Keratinocyte (primary cell): ENCODE data around the gene PDCD6IP. TPM values are rescaled to one million over a fixed set of nuclear protein-coding genes. Genes with fewer than 3 reads are reported as not detected.

ENCODE experiments used
- DNase-seq: peaks from one replicate; pipeline ENCODE4 v3.0.0-alpha.2; 2011; ENCODE audit warnings: low read depth, missing footprints, low spot score
- FAIRE-seq: peaks from 2 replicates; lab custom pipeline; 2011; peaks lifted over from hg19 to GRCh38; lab: Jason Lieb, UNC
- H2AFZ ChIP-seq: 2 replicates; pipeline ENCODE4 v1.6.0; 2012; ENCODE audit warnings: low read length, control low read depth, inconsistent platforms; ENCODE audit not compliant: control insufficient read depth
- H3K27ac ChIP-seq: 2 replicates; pipeline ENCODE4 v1.5.1; 2011; ENCODE audit warnings: low read length; ENCODE audit not compliant: control insufficient read depth, insufficient read depth
- H3K27me3 ChIP-seq: 3 replicates; pipeline ENCODE4 v1.6.0; 2011; ENCODE audit warnings: low read length; ENCODE audit not compliant: control insufficient read depth, insufficient read depth; ENCODE audit errors: extremely low read depth
- H3K36me3 ChIP-seq, 2 experiments: 2 replicates in 1 of 2; 3 replicates in 1 of 2; pipeline ENCODE4 v1.5.1; 2011; ENCODE audit warnings: low read length in 2 of 2, mild to moderate bottlenecking in 1 of 2; ENCODE audit not compliant: control insufficient read depth in 2 of 2, insufficient read depth in 2 of 2; ENCODE audit errors: extremely low read depth in 1 of 2
- H3K4me1 ChIP-seq: 3 replicates; pipeline ENCODE4 v1.5.1; 2011; ENCODE audit warnings: low read length; ENCODE audit not compliant: control insufficient read depth, insufficient read depth; ENCODE audit errors: extremely low read depth
- H3K4me2 ChIP-seq: 3 replicates; pipeline ENCODE4 v1.6.0; 2011; ENCODE audit warnings: low read depth, low read length; ENCODE audit not compliant: control insufficient read depth, insufficient read depth; ENCODE audit errors: extremely low read depth
- H3K4me3 ChIP-seq, 3 experiments: fragments of 200-600 bp in 1 of 3; sonication (generic) in 1 of 3; 2 replicates in 2 of 3; 3 replicates in 1 of 3; pipeline ENCODE4 v1.5.1; 2011 to 2016; ENCODE audit warnings: low read length in 3 of 3, mild to moderate bottlenecking in 3 of 3, control low read depth in 2 of 3, inconsistent platforms in 1 of 3, low read depth in 1 of 3, mixed read lengths in 1 of 3, mixed run types in 1 of 3, moderate library complexity in 1 of 3; ENCODE audit not compliant: control insufficient read depth in 2 of 3, insufficient read depth in 2 of 3; ENCODE audit errors: extremely low read depth in 1 of 3
- H3K79me2 ChIP-seq: 2 replicates; pipeline ENCODE4 v1.6.0; 2012; ENCODE audit warnings: low read length; ENCODE audit not compliant: control insufficient read depth, insufficient read depth
- H3K9ac ChIP-seq: 3 replicates; pipeline ENCODE4 v1.6.0; 2011; ENCODE audit warnings: low read length; ENCODE audit not compliant: control insufficient read depth, insufficient read depth; ENCODE audit errors: extremely low read depth
- H3K9me1 ChIP-seq: 3 replicates; pipeline ENCODE4 v1.6.0; 2011; ENCODE audit warnings: low read length; ENCODE audit not compliant: control insufficient read depth, insufficient read depth; ENCODE audit errors: extremely low read depth
- H3K9me3 ChIP-seq: 2 replicates; pipeline ENCODE4 v1.5.1; 2012; ENCODE audit warnings: low read depth, low read length; ENCODE audit not compliant: control insufficient read depth
- H4K20me1 ChIP-seq: 3 replicates; pipeline ENCODE4 v1.6.0; 2011; ENCODE audit warnings: low read length; ENCODE audit not compliant: control insufficient read depth, insufficient read depth; ENCODE audit errors: extremely low read depth
- EZH2 ChIP-seq: IDR thresholded peaks from one replicate; pipeline ENCODE4 v1.6.1; 2012; ENCODE audit warnings: inconsistent platforms, mild to moderate bottlenecking, low read length, moderate library complexity
- dilution Hi-C: fragments of 300-500 bp; cut with MboI; formaldehyde crosslinking; loops from one replicate; pipeline ENCODE4 v1.7.0; 2020; ENCODE audit warnings: low sequenced_read_pairs; ENCODE audit not compliant: extremely low pct_ligation_motif_present
- polyA plus RNA-seq, 5 experiments: library from polyadenylated mRNA; depleted of rRNA in 3 of 5; stranded (reverse) in 3 of 5; stranded (forward) in 1 of 5; unstranded in 1 of 5; fragments of >200 nt; gene quantifications; 1 replicate in 1 of 5; 2 replicates in 3 of 5; 3 replicates in 1 of 5; pipeline versions ENCODE4 v1.2.1 to v1.2.3, GENCODE V29; 2011 to 2012; ENCODE audit warnings: missing spikeins in 2 of 5, low read depth in 1 of 5, low replicate concordance in 1 of 5
- TF ChIP-seq, protein P1 (sequence below), 3 experiments: IDR thresholded peaks in 1 of 3; conservative IDR thresholded peaks in 1 of 3; optimal IDR thresholded peaks in 1 of 3; 2 replicates in 2 of 3; 3 replicates in 1 of 3; pipeline versions ENCODE3 to v1.5.1; 2011; ENCODE audit warnings: low read length in 3 of 3, mild to moderate bottlenecking in 3 of 3, moderate library complexity in 2 of 3, control low read depth in 1 of 3, inconsistent platforms in 1 of 3; ENCODE audit not compliant: insufficient read depth in 2 of 3; ENCODE audit errors: extremely low read depth in 1 of 3

PDCD6IP gene
- polyA plus RNA-seq, 1 donor (not counting 4 experiments of a cell fraction or from before 2014, with no cell fraction given) = 183 TPM

GRCh38 chr3:33882296-33882695 lies 83.9 kb downstream of the PDCD6IP start:
- Histone ChIP-seq H3K36me3 (no peaks in the 10 kb centered on the region), H3K4me1 (peaks cover 8% of the 10 kb centered on the region), H2AFZ (no peak overlapping the region), H3K9me3 (no peaks in the 10 kb centered on the region), H4K20me1 (no peaks in the 10 kb centered on the region), H3K9ac (no peak overlapping the region), H3K4me2 (no peak overlapping the region), H3K27ac (no peak overlapping the region), H3K9me1 (no peaks in the 10 kb centered on the region), H3K79me2 (no peaks in the 10 kb centered on the region), H3K27me3 (no peaks in the 10 kb centered on the region), H3K4me3 (no peak overlapping the region)
- no peak for TF ChIP-seq EZH2
- TF ChIP-seq, protein P1, sequence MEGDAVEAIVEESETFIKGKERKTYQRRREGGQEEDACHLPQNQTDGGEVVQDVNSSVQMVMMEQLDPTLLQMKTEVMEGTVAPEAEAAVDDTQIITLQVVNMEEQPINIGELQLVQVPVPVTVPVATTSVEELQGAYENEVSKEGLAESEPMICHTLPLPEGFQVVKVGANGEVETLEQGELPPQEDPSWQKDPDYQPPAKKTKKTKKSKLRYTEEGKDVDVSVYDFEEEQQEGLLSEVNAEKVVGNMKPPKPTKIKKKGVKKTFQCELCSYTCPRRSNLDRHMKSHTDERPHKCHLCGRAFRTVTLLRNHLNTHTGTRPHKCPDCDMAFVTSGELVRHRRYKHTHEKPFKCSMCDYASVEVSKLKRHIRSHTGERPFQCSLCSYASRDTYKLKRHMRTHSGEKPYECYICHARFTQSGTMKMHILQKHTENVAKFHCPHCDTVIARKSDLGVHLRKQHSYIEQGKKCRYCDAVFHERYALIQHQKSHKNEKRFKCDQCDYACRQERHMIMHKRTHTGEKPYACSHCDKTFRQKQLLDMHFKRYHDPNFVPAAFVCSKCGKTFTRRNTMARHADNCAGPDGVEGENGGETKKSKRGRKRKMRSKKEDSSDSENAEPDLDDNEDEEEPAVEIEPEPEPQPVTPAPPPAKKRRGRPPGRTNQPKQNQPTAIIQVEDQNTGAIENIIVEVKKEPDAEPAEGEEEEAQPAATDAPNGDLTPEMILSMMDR (optimal IDR thresholded peaks at IDR 0.05 in 1 of 3, IDR thresholded peaks at IDR 0.05 in 1 of 3, conservative IDR thresholded peaks at IDR 0.05 in 1 of 3; ENCODE audit: extremely low read depth in 1 of 3, insufficient read depth in 2 of 3, low read length in 3 of 3) = no peak
- dilution Hi-C loops = no loop called here
- no peak for DNase-seq
- FAIRE-seq = no peak

DNA sequence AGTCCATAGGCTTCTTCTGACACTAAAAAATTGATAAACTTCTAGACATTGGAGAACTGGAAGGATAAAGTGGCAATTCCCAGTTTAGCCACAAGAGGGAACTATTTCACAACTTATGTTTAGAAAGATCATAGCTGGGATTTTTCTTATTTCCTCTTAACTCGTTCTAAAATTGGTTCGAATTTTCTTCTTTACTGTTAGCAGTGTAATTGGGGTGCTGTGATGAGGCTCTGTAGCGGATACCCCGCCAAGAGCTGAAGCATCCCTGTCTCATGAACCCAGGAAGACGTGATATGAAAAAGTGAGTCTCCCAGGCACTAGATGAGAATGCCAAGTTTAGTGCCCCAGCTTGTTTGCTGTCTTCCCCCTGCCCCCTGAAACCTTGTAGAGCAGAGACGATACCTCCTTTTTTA lies 85.1 kb downstream of the PDCD6IP start:
- Histone ChIP-seq H3K79me2 (no peaks in the 10 kb centered on the region), H3K9ac (no peak overlapping the region), H3K9me3 (no peaks in the 10 kb centered on the region), H4K20me1 (no peaks in the 10 kb centered on the region), H3K27ac (no peak overlapping the region), H3K27me3 (no peaks in the 10 kb centered on the region), H3K9me1 (no peaks in the 10 kb centered on the region), H3K4me1 (peaks cover 8% of the 10 kb centered on the region), H3K4me2 (no peak overlapping the region), H3K36me3 (no peaks in the 10 kb centered on the region), H2AFZ (no peak overlapping the region), H3K4me3 (no peak overlapping the region)
- dilution Hi-C loops = no loop called here
- FAIRE-seq = peak; percentile 69
- DNase-seq = no peak
- TF ChIP-seq EZH2 = no peak
- TF ChIP-seq, protein P1 (optimal IDR thresholded peaks at IDR 0.05 in 1 of 3, IDR thresholded peaks at IDR 0.05 in 1 of 3, conservative IDR thresholded peaks at IDR 0.05 in 1 of 3; ENCODE audit: extremely low read depth in 1 of 3, insufficient read depth in 2 of 3, low read length in 3 of 3) = peak in 2 of 3 experiments; percentile 56 to 69
